ENCODE measurements around the gene ZBTB16. TPM values are rescaled to one million over a fixed set of nuclear protein-coding genes. Genes with fewer than 3 reads are reported as not detected.

The ZBTB16 gene
- total RNA-seq, 2 experiments from 2014 or later: 19.1 to 20.6 TPM

GRCh38 chr11:114257621-114258558 is 198.4 kb downstream of the ZBTB16 start:
- ChIA-PET POLR2A (interaction anchor here (1.0 to 1.1 kb wide), 2 partner anchors 93 to 98 kb away, joined by 3 read pairs; no protein-coding TSS in a partner anchor), CTCF (interaction anchor here (9.0 kb wide), 1 partner anchor 361 kb away, joined by 83 read pairs; no protein-coding TSS in a partner anchor)
- intact Hi-C loops (cut with DNase I, micrococcal nuclease): no loop called here
- H3K4me1 Mint-ChIP-seq (ENCODE audit: low read depth): no peaks in the 10 kb centered on the region
- H3K4me3 Mint-ChIP-seq: no peak overlapping the region
- H3K27me3 Mint-ChIP-seq: no peaks in the 10 kb centered on the region
- no peak overlapping the region for H3K27ac Mint-ChIP-seq
- no peak for DNase-seq
- H3K36me3 Mint-ChIP-seq (ENCODE audit: low read depth): no peaks in the 10 kb centered on the region
- H3K4me3 ChIP-seq (ENCODE audit: low read length): no peak overlapping the region
- H3K9me3 ChIP-seq (ENCODE audit: control insufficient read depth in 1 of 2, insufficient read depth in 1 of 2, low read length in 2 of 2): no peaks in the 10 kb centered on the region
- peaks cover 5% of the 10 kb centered on the region for H3K4me1 ChIP-seq (ENCODE audit: insufficient read depth, low read length)
- ATAC-seq (ENCODE audit: poor library complexity): no peak
- no peak overlapping the region for H3K27ac ChIP-seq (ENCODE audit: low read depth in 1 of 2, low read length in 2 of 2)
- H3K36me3 ChIP-seq (ENCODE audit: insufficient read depth, low read length): no peaks in the 10 kb centered on the region
- peaks cover 0 to under 1% of the 10 kb centered on the region in 2 experiments for H3K27me3 ChIP-seq (ENCODE audit: control insufficient read depth in 1 of 2, insufficient read depth in 2 of 2, low read length in 2 of 2)
- H3K9me3 Mint-ChIP-seq: no peaks in the 10 kb centered on the region
- TF ChIP-seq, protein P1, sequence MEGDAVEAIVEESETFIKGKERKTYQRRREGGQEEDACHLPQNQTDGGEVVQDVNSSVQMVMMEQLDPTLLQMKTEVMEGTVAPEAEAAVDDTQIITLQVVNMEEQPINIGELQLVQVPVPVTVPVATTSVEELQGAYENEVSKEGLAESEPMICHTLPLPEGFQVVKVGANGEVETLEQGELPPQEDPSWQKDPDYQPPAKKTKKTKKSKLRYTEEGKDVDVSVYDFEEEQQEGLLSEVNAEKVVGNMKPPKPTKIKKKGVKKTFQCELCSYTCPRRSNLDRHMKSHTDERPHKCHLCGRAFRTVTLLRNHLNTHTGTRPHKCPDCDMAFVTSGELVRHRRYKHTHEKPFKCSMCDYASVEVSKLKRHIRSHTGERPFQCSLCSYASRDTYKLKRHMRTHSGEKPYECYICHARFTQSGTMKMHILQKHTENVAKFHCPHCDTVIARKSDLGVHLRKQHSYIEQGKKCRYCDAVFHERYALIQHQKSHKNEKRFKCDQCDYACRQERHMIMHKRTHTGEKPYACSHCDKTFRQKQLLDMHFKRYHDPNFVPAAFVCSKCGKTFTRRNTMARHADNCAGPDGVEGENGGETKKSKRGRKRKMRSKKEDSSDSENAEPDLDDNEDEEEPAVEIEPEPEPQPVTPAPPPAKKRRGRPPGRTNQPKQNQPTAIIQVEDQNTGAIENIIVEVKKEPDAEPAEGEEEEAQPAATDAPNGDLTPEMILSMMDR (IDR thresholded peaks at IDR 0.05): no peak

DNA sequence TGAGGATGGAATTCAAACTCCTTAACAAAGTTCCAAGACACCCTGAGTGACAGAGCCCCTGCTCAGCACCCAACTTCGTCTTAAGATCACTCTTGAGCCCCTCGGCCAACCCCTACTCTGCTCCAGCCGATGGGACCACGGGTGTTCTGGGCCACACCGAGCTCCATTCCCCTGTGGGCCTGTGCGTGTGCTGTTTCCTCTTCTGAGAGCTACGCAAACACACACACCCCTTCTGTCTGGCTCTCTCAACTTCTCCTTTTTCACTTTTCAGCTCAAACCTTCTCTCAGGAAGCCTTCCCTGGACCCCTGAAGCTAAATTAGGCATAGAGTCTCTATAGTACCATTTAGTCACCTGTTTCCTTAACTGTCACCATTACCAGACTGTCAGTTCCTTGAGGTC is 199.2 kb downstream of the ZBTB16 start:
- no peak for ATAC-seq (ENCODE audit: poor library complexity)

GRCh38 chr11:114259124-114259526 is 199.6 kb downstream of the ZBTB16 start:
- H3K4me1 Mint-ChIP-seq (ENCODE audit: low read depth): no peaks in the 10 kb centered on the region
- H3K27me3 Mint-ChIP-seq: no peaks in the 10 kb centered on the region
- no peaks in the 10 kb centered on the region for H3K9me3 Mint-ChIP-seq
- H3K4me3 ChIP-seq (ENCODE audit: low read length): no peak overlapping the region
- H3K27ac Mint-ChIP-seq: no peak overlapping the region
- no peaks in the 10 kb centered on the region for H3K36me3 ChIP-seq (ENCODE audit: insufficient read depth, low read length)
- ChIA-PET POLR2A (interaction anchor here (1.0 to 1.1 kb wide), 2 partner anchors 94 to 99 kb away, joined by 3 read pairs; no protein-coding TSS in a partner anchor), CTCF (interaction anchor here (9.0 kb wide), 1 partner anchor 362 kb away, joined by 83 read pairs; no protein-coding TSS in a partner anchor)
- ATAC-seq (ENCODE audit: poor library complexity): no peak
- TF ChIP-seq, protein P1 (IDR thresholded peaks at IDR 0.05): no peak
- H3K27me3 ChIP-seq (ENCODE audit: control insufficient read depth in 1 of 2, insufficient read depth in 2 of 2, low read length in 2 of 2): peaks cover 3 to 7% of the 10 kb centered on the region in 2 experiments
- peak in 1 of 14 experiments; percentile 11 for DNase-seq
- no peak overlapping the region for H3K27ac ChIP-seq (ENCODE audit: low read depth in 1 of 2, low read length in 2 of 2)
- peaks cover 5% of the 10 kb centered on the region for H3K4me1 ChIP-seq (ENCODE audit: insufficient read depth, low read length)
- H3K9me3 ChIP-seq (ENCODE audit: control insufficient read depth in 1 of 2, insufficient read depth in 1 of 2, low read length in 2 of 2): no peaks in the 10 kb centered on the region
- intact Hi-C loops (cut with DNase I, micrococcal nuclease): no loop called here
- no peak overlapping the region for H3K4me3 Mint-ChIP-seq
- H3K36me3 Mint-ChIP-seq (ENCODE audit: low read depth): no peaks in the 10 kb centered on the region

More for the DNA sequence above, 199.2 kb downstream of the ZBTB16 start:
- no peak overlapping the region for H3K27ac ChIP-seq (ENCODE audit: low read depth in 1 of 2, low read length in 2 of 2)
- peaks cover 0 to 7% of the 10 kb centered on the region in 2 experiments for H3K27me3 ChIP-seq (ENCODE audit: control insufficient read depth in 1 of 2, insufficient read depth in 2 of 2, low read length in 2 of 2)
- Mint-ChIP-seq H3K4me1 (ENCODE audit: low read depth) (no peaks in the 10 kb centered on the region), H3K36me3 (ENCODE audit: low read depth) (no peaks in the 10 kb centered on the region), H3K27me3 (no peaks in the 10 kb centered on the region), H3K4me3 (no peak overlapping the region), H3K9me3 (no peaks in the 10 kb centered on the region), H3K27ac (no peak overlapping the region)
- ChIA-PET CTCF (interaction anchor here (9.0 kb wide), 1 partner anchor 361 kb away, joined by 83 read pairs; no protein-coding TSS in a partner anchor), POLR2A (interaction anchor here (1.0 to 1.1 kb wide), 2 partner anchors 93 to 99 kb away, joined by 3 read pairs; no protein-coding TSS in a partner anchor)
- intact Hi-C loops (cut with DNase I, micrococcal nuclease): no loop called here
- H3K4me1 ChIP-seq (ENCODE audit: insufficient read depth, low read length): peaks cover 5% of the 10 kb centered on the region
- no peaks in the 10 kb centered on the region for H3K36me3 ChIP-seq (ENCODE audit: insufficient read depth, low read length)
- no peaks in the 10 kb centered on the region for H3K9me3 ChIP-seq (ENCODE audit: control insufficient read depth in 1 of 2, insufficient read depth in 1 of 2, low read length in 2 of 2)
- DNase-seq: peak in 2 of 14 experiments; percentile 31 to 34
- TF ChIP-seq, protein P1 (IDR thresholded peaks at IDR 0.05): no peak
- H3K4me3 ChIP-seq (ENCODE audit: low read length): no peak overlapping the region
